Caco-2 (cell line): ENCODE data around the gene NCKAP5. TPM values are rescaled to one million over a fixed set of nuclear protein-coding genes. Genes with fewer than 3 reads are reported as not detected.
A peak's percentile ranks its signal among the peaks of the same experiment; 100 is the strongest.

Experiments used
- BruUV-seq: library from RNA; stranded (reverse); fragments of 400-500 nt; replicated peaks from 2 replicates; lab custom pipeline; 2021; lab: Mats Ljungman, UMichigan
- CTCF ChIA-PET: fragments of 300-600 bp; sonication (Branson Sonifier 250); formaldehyde crosslinking; loops from one replicate; lab custom pipeline; 2022; ENCODE audit warnings: antibody characterized with exemption; lab: Charles Lee
- POLR2A ChIA-PET: fragments of 300-600 bp; sonication (Branson Sonifier 250); formaldehyde crosslinking; loops from one replicate; lab custom pipeline; 2022; ENCODE audit warnings: antibody characterized with exemption; lab: Charles Lee
- DNase-seq, 2 experiments: peaks; one replicate each; pipeline versions ENCODE4 v3.0.0 to v3.0.0-alpha.2; 2020 to 2022
- H3K27me3 ChIP-seq: replicated peaks from 2 replicates; pipeline ENCODE4 v1.6.0; 2011; ENCODE audit warnings: low read length; ENCODE audit not compliant: control insufficient read depth, insufficient read depth
- H3K36me3 ChIP-seq: 2 replicates; pipeline ENCODE4 v1.5.1; 2011; ENCODE audit warnings: low read length; ENCODE audit not compliant: control insufficient read depth, insufficient read depth
- H3K4me1 ChIP-seq: fragments of 250-450 bp; sonication (Bioruptor Pico); 2 replicates; pipeline ENCODE4 v1.5.1; 2020; ENCODE audit warnings: mild to moderate bottlenecking
- H3K4me3 ChIP-seq: 2 replicates; pipeline ENCODE4 v1.5.1; 2011; ENCODE audit warnings: low read depth, mild to moderate bottlenecking, control low read depth, low read length
- H3K9me3 ChIP-seq: fragments of 250-450 bp; sonication (Bioruptor Pico); 2 replicates; pipeline ENCODE4 v1.5.1; 2020; ENCODE audit warnings: mild to moderate bottlenecking, moderate library complexity
- H3K27ac Mint-ChIP-seq: one replicate; pipeline ENCODE4 v1.8.0; 2022; ENCODE audit warnings: mixed read lengths; ENCODE audit not compliant: unreplicated experiment
- H3K27me3 Mint-ChIP-seq: one replicate; pipeline ENCODE4 v1.8.0; 2022; ENCODE audit warnings: mixed read lengths; ENCODE audit not compliant: insufficient read depth, unreplicated experiment
- H3K36me3 Mint-ChIP-seq: one replicate; pipeline ENCODE4 v1.8.0; 2022; ENCODE audit warnings: mild to moderate bottlenecking, mixed read lengths; ENCODE audit not compliant: insufficient read depth, unreplicated experiment
- H3K4me1 Mint-ChIP-seq: one replicate; pipeline ENCODE4 v1.8.0; 2022; ENCODE audit warnings: low read depth, mixed read lengths; ENCODE audit not compliant: unreplicated experiment
- H3K4me3 Mint-ChIP-seq: one replicate; pipeline ENCODE4 v1.8.0; 2022; ENCODE audit warnings: mild to moderate bottlenecking, moderate library complexity, mixed read lengths; ENCODE audit not compliant: unreplicated experiment
- H3K9me3 Mint-ChIP-seq: one replicate; pipeline ENCODE4 v1.8.0; 2022; ENCODE audit warnings: mixed read lengths; ENCODE audit not compliant: unreplicated experiment
- intact Hi-C: fragments of 100-400 bp; cut with micrococcal nuclease; formaldehyde crosslinking; loops from one replicate; pipeline ENCODE4 v1.10.0; 2022; ENCODE audit not compliant: unreplicated experiment
- total RNA-seq: library from RNA; stranded (reverse); gene quantifications from 2 replicates; pipeline ENCODE4 v1.2.3, GENCODE V29; 2022
- TF ChIP-seq, protein P1 (sequence below), 2 experiments: fragments of 200-600 bp in 1 of 2; IDR thresholded peaks; 1 replicate in 1 of 2; 2 replicates in 1 of 2; pipeline versions ENCODE4 v1.5.1 to v1.8.0; 2011 to 2022; ENCODE audit warnings: antibody characterized with exemption in 1 of 2, control low read depth in 1 of 2, inconsistent platforms in 1 of 2, low read depth in 1 of 2, low read length in 1 of 2, mild to moderate bottlenecking in 1 of 2, moderate library complexity in 1 of 2; ENCODE audit not compliant: insufficient read depth in 1 of 2, severe bottlenecking in 1 of 2, unreplicated experiment in 1 of 2

NCKAP5 gene
- total RNA-seq, 1 experiment from 2014 or later: 3.8 TPM

DNA sequence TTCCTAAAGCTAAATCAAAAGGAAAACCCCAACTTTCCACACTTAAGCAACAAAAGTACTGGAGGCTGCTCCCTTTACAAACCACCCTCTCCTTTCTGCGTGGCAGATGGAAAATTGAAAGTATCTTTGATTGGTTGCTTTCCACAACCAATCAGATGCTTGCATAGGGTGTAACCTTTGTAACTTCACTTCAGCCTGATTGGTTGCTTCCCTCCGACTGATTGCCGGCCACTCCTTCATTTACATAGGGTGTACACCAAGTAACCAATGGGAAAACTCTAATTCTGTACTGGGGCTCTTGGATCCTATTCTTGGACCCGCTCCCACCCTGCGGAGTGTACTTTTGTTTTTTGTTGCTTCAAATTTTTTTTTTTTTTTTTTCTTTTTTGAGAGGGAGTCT is 297.7 kb downstream of the NCKAP5 start:
- no peak overlapping the region for H3K4me3 Mint-ChIP-seq
- TF ChIP-seq, protein P1, sequence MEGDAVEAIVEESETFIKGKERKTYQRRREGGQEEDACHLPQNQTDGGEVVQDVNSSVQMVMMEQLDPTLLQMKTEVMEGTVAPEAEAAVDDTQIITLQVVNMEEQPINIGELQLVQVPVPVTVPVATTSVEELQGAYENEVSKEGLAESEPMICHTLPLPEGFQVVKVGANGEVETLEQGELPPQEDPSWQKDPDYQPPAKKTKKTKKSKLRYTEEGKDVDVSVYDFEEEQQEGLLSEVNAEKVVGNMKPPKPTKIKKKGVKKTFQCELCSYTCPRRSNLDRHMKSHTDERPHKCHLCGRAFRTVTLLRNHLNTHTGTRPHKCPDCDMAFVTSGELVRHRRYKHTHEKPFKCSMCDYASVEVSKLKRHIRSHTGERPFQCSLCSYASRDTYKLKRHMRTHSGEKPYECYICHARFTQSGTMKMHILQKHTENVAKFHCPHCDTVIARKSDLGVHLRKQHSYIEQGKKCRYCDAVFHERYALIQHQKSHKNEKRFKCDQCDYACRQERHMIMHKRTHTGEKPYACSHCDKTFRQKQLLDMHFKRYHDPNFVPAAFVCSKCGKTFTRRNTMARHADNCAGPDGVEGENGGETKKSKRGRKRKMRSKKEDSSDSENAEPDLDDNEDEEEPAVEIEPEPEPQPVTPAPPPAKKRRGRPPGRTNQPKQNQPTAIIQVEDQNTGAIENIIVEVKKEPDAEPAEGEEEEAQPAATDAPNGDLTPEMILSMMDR (IDR thresholded peaks at IDR 0.05; ENCODE audit: insufficient read depth in 1 of 2, low read depth in 1 of 2, low read length in 1 of 2, severe bottlenecking in 1 of 2, unreplicated experiment in 1 of 2): no peak
- Histone ChIP-seq H3K36me3 (no peaks in the 10 kb centered on the region), H3K9me3 (no peaks in the 10 kb centered on the region), H3K4me1 (no peaks in the 10 kb centered on the region), H3K4me3 (no peak overlapping the region), H3K27me3 (no peaks in the 10 kb centered on the region)
- BruUV-seq: no TSS peak
- H3K36me3 Mint-ChIP-seq: no peaks in the 10 kb centered on the region
- no peaks in the 10 kb centered on the region for H3K9me3 Mint-ChIP-seq
- no peak for DNase-seq
- POLR2A ChIA-PET: no interaction called here
- CTCF ChIA-PET: no interaction called here
- no peak overlapping the region for H3K27ac Mint-ChIP-seq
- H3K4me1 Mint-ChIP-seq: peaks cover 5% of the 10 kb centered on the region
- no peaks in the 10 kb centered on the region for H3K27me3 Mint-ChIP-seq
- intact Hi-C loops: no loop called here

DNA sequence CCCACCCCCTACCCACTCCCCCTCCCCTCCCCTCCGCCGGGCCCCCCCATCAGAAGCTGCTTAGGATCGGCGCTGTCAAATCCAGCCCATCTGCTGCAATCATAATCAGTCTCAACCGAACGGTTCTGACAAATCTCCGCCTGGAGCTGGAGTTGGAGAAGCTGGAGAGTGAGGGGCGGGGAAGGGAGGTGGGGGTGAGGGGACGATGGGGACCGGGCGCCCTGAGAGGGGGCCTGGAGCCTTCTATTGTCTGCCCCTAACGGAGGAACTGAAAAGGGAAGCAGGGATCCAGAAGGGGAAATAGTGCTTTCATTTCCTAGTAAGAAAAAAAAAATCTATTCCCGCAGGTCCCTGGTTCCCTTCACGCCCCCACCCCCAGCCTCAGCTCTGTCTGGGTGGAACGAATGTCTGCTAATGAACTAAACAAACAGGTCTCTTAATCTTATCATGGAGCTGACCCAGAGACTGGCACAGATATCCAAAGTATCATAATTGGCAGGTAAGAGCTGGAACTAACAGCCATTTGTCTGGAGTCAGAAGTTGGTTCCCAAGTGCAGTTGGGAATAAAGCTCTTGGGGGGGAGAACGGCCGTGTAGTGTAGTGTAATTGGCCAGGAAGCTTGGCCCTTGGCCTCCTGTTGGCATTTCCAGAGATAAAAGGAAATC is 301.2 kb downstream of the NCKAP5 start:
- POLR2A ChIA-PET: no interaction called here
- no peaks in the 10 kb centered on the region for H3K9me3 Mint-ChIP-seq
- no TSS peak for BruUV-seq
- Histone ChIP-seq H3K9me3 (no peaks in the 10 kb centered on the region), H3K4me3 (no peak overlapping the region; the same call in 1 of the 2 replicates), H3K36me3 (no peaks in the 10 kb centered on the region), H3K4me1 (no peaks in the 10 kb centered on the region), H3K27me3 (no peaks in the 10 kb centered on the region)
- H3K4me3 Mint-ChIP-seq: peak overlapping the region; percentile 46
- TF ChIP-seq, protein P1 (IDR thresholded peaks at IDR 0.05; ENCODE audit: insufficient read depth in 1 of 2, low read depth in 1 of 2, low read length in 1 of 2, severe bottlenecking in 1 of 2, unreplicated experiment in 1 of 2): no peak
- H3K27me3 Mint-ChIP-seq: no peaks in the 10 kb centered on the region
- intact Hi-C loops: loop anchor here (10.0 kb wide), 1 partner anchor 508 kb away; no protein-coding TSS in a partner anchor
- H3K36me3 Mint-ChIP-seq: no peaks in the 10 kb centered on the region
- CTCF ChIA-PET: no interaction called here
- peaks cover 15% of the 10 kb centered on the region for H3K4me1 Mint-ChIP-seq
- no peak overlapping the region for H3K27ac Mint-ChIP-seq
- DNase-seq: no peak

DNA sequence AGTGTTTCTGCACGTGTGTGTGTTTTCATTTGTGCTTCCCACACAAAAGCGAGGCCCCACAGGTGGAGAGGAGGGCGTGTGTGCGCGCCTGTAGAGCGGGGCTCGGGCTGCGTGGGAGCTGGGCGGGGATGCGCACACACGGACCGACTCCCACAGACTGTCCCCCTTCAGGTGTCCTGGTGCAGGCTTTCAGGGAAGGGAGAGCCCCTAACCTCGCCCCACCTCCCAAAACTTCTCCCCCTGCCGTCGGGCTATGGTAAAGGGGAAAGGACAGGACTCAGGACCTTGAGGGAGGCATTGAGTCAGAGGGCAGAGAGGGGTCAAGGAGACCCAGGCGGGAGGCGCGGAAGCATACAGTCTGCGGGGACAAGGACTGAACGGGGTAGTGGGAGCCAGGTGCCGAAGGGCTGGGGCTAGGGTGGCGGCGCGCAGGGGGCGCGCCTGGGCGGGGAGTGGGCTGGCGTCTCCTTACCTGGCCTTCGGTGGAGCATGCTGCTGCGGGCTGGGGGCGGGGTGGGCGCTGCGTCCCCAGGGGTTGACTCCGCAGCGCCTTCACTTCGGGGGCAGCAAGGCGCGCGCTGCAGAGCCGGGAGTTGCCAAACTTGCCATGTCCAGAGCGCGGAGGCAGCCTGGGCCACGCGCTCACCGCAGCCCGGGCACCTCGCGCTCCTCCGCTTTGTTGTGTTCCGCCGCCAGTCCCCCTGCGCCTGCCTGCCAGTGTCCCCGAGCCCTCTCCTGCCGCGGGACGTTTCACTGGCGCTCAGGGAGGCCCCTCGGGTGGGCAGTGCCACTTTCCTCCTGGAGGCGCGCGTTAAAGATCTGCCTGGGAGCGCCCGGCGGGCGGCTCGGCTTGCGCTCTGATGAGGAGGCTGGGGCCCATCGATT is 302.0 kb downstream of the NCKAP5 start:
- Mint-ChIP-seq H3K4me3 (peak overlapping the region; percentile 66), H3K36me3 (no peaks in the 10 kb centered on the region), H3K4me1 (peaks cover 15% of the 10 kb centered on the region), H3K27me3 (no peaks in the 10 kb centered on the region), H3K9me3 (no peaks in the 10 kb centered on the region), H3K27ac (no peak overlapping the region)
- CTCF ChIA-PET: no interaction called here
- BruUV-seq: no TSS peak
- no peaks in the 10 kb centered on the region for H3K9me3 ChIP-seq
- TF ChIP-seq, protein P1 (IDR thresholded peaks at IDR 0.05; ENCODE audit: insufficient read depth in 1 of 2, low read depth in 1 of 2, low read length in 1 of 2, severe bottlenecking in 1 of 2, unreplicated experiment in 1 of 2): no peak
- DNase-seq: no peak
- no peaks in the 10 kb centered on the region for H3K4me1 ChIP-seq
- no peaks in the 10 kb centered on the region for H3K27me3 ChIP-seq
- POLR2A ChIA-PET: no interaction called here
- peak overlapping the region; percentile 24; the same call in 1 of the 2 replicates for H3K4me3 ChIP-seq
- no peaks in the 10 kb centered on the region for H3K36me3 ChIP-seq
- intact Hi-C loops: loop anchor here (10.0 kb wide), 1 partner anchor 509 kb away; no protein-coding TSS in a partner anchor
